Natural killer cell treated with Interleukin-12 subunit alpha and Interleukin-12 subunit beta and Interleukin-15 and Interleukin-18, amount 100 ng/mL, for 72 hours (primary cell): ENCODE measurements around the gene REG4. TPM values are rescaled to one million over a fixed set of nuclear protein-coding genes. Genes with fewer than 3 reads are reported as not detected.
A peak's percentile ranks its signal among the peaks of the same experiment; 100 is the strongest.
"Not testable (repeated sequence)": the region's sequence is repeated elsewhere in the genome, so short reads cannot be mapped to it uniquely, and the experiment has no call there.

Experiments used
- ATAC-seq, 2 donors: fragments of 150-1000 bp; cut with Tn5 transposase in 1 of 2; sonication (Bioruptor Pico), chemical (Tn5 transposase) in 1 of 2; 2 replicates each; pipeline ENCODE4 v1.10.0; 2021
- DNase-seq: peaks from one replicate; pipeline ENCODE4 v3.0.0; 2022; ENCODE audit warnings: low spot score
- H3K27ac Mint-ChIP-seq, 2 donors: 1 replicate in 1 of 2; 2 replicates in 1 of 2; pipeline ENCODE4 v1.8.0; 2022; ENCODE audit warnings: mixed read lengths in 2 of 2, mild to moderate bottlenecking in 1 of 2, moderate library complexity in 1 of 2
- H3K27me3 Mint-ChIP-seq, 2 donors: 1 replicate in 1 of 2; 2 replicates in 1 of 2; pipeline ENCODE4 v1.8.0; 2022; ENCODE audit warnings: mixed read lengths in 2 of 2
- H3K36me3 Mint-ChIP-seq: one replicate; pipeline ENCODE4 v1.8.0; 2022; ENCODE audit warnings: mixed read lengths
- H3K4me1 Mint-ChIP-seq, 2 donors: 1 replicate in 1 of 2; 2 replicates in 1 of 2; pipeline ENCODE4 v1.8.0; 2022; ENCODE audit warnings: low read depth in 2 of 2, mixed read lengths in 2 of 2, mild to moderate bottlenecking in 1 of 2
- H3K4me3 Mint-ChIP-seq: one replicate; pipeline ENCODE4 v1.8.0; 2022; ENCODE audit warnings: mixed read lengths
- H3K9me3 Mint-ChIP-seq: 2 replicates; pipeline ENCODE4 v1.8.0; 2022; ENCODE audit warnings: mixed read lengths
- total RNA-seq, 2 donors: library from RNA; stranded (reverse); gene quantifications; one replicate each; pipeline ENCODE4 v1.2.3, GENCODE V29; 2022

REG4 gene
- total RNA-seq, result under 1 TPM; 0.19 to 0.73 TPM

GRCh38 chr1:119811387-119811786, at the start of gene REG4:
REG4 (minus strand) TSS chr1:119811460; CDS start chr1:119808769, 2,691 bp downstream.
- H3K4me3 Mint-ChIP-seq, result no peak within 1 kb of the TSS
- H3K27me3 Mint-ChIP-seq, result peaks cover 21 to 38% of the 10 kb centered on the region in 2 donors
- no peak for DNase-seq
- H3K4me1 Mint-ChIP-seq, result no peaks in the 10 kb centered on the region
- H3K9me3 Mint-ChIP-seq, result no peaks in the 10 kb centered on the region
- ATAC-seq, result no peak
- H3K36me3 Mint-ChIP-seq, result no peaks in the 10 kb centered on the region
- H3K27ac Mint-ChIP-seq, result no peak within 1 kb of the TSS

GRCh38 chr1:119859647-119860046, 48.4 kb upstream of the REG4 start:
- Mint-ChIP-seq H3K9me3 (no peaks in the 10 kb centered on the region), H3K4me3 (no peak overlapping the region), H3K27ac (no peak overlapping the region), H3K27me3 (peaks cover 14 to 23% of the 10 kb centered on the region in 2 donors), H3K4me1 (peaks cover 7 to 10% of the 10 kb centered on the region in 2 donors), H3K36me3 (no peaks in the 10 kb centered on the region)
- no peak for DNase-seq
- ATAC-seq, result peak in 1 of 2 donors; percentile 66

- not testable (repeated sequence) for H3K9me3 Mint-ChIP-seq, H3K36me3 Mint-ChIP-seq, DNase-seq, H3K27ac Mint-ChIP-seq, ATAC-seq, H3K4me3 Mint-ChIP-seq
- H3K4me1 Mint-ChIP-seq, result peaks cover 7 to 10% of the 10 kb centered on the region in 2 donors
- peaks cover 11 to 18% of the 10 kb centered on the region in 2 donors for H3K27me3 Mint-ChIP-seq
These were observed 47.4 kb upstream of the REG4 start for GRCh38 chr1:119858556-119859214.

GRCh38 chr1:119858126-119858525, 46.9 kb upstream of the REG4 start:
- Mint-ChIP-seq H3K4me1 (peaks cover 7 to 10% of the 10 kb centered on the region in 2 donors), H3K27me3 (peaks cover 11 to 16% of the 10 kb centered on the region in 2 donors), H3K4me3 (no peak overlapping the region), H3K9me3 (no peaks in the 10 kb centered on the region), H3K36me3 (no peaks in the 10 kb centered on the region), H3K27ac (no peak overlapping the region)
- ATAC-seq (no peak), DNase-seq (no peak)

DNA sequence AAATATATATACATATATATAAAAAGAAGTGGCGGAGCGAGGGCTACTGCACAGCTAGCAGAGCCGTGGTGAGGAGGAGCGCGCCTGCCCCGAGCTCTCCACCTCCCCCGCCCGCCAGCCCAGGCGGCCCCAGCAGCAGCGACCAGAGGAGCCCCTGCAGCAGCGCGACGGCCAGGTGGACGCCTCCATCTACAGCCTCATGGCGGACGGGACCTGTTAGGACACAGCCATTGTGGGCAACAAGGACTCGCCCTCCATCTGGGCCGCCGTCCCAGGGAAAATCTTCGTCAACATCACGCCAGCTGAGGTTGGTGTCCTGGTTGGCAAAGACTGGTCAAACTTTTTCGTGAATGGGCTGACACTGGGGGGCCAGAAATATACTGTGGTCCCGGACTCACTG, 41.9 kb upstream of the REG4 start:
- H3K4me3 Mint-ChIP-seq, result no peak overlapping the region
- no peak for DNase-seq

DNA sequence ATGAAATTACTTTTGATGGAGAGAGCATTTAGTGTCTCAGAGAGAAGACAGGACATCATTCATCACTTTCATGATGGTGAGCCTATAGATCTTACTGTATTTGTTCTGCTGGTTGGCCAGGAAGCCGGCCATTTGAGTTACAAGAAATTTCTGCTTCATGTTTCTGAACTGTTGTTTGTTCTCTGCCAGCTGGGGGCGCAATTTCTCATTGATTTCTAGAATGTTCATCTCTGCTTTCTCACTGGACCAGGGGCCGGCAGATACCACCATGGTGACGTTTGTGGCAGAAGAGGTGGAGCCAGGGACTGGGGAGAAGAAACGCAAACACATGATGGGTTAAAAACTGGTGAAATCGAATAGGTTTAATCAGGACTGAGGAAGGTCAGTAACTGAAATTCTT, 32.9 kb upstream of the REG4 start:
- not testable (repeated sequence) for H3K9me3 Mint-ChIP-seq, ATAC-seq, DNase-seq, H3K4me3 Mint-ChIP-seq, H3K4me1 Mint-ChIP-seq, H3K36me3 Mint-ChIP-seq, H3K27ac Mint-ChIP-seq
- peaks cover 2 to 19% of the 10 kb centered on the region in 2 donors for H3K27me3 Mint-ChIP-seq

More for the DNA sequence above, 41.9 kb upstream of the REG4 start:
- no peak for ATAC-seq
- Mint-ChIP-seq H3K27ac (no peak overlapping the region), H3K4me1 (no peaks in the 10 kb centered on the region), H3K9me3 (no peaks in the 10 kb centered on the region), H3K36me3 (no peaks in the 10 kb centered on the region), H3K27me3 (peaks cover 2 to 8% of the 10 kb centered on the region in 2 donors)

GRCh38 chr1:119841306-119841705, 30.0 kb upstream of the REG4 start:
- ATAC-seq (no peak), DNase-seq (no peak)
- Mint-ChIP-seq H3K9me3 (no peaks in the 10 kb centered on the region), H3K4me1 (no peaks in the 10 kb centered on the region), H3K27me3 (peaks cover 5 to 24% of the 10 kb centered on the region in 2 donors), H3K27ac (no peak overlapping the region), H3K4me3 (no peak overlapping the region), H3K36me3 (no peaks in the 10 kb centered on the region)

- DNase-seq (no peak), ATAC-seq (no peak)
- H3K4me1 Mint-ChIP-seq, result no peaks in the 10 kb centered on the region
- no peak overlapping the region for H3K4me3 Mint-ChIP-seq
- H3K27me3 Mint-ChIP-seq, result peaks cover 5 to 26% of the 10 kb centered on the region in 2 donors
- H3K27ac Mint-ChIP-seq, result no peak overlapping the region
- H3K36me3 Mint-ChIP-seq, result no peaks in the 10 kb centered on the region
- no peaks in the 10 kb centered on the region for H3K9me3 Mint-ChIP-seq
These were observed 29.5 kb upstream of the REG4 start for GRCh38 chr1:119840745-119841144.

GRCh38 chr1:119838236-119838635, 27.0 kb upstream of the REG4 start:
- Mint-ChIP-seq H3K27me3 (peaks cover 3 to 30% of the 10 kb centered on the region in 2 donors), H3K4me3 (no peak overlapping the region), H3K27ac (no peak overlapping the region), H3K9me3 (no peaks in the 10 kb centered on the region), H3K36me3 (no peaks in the 10 kb centered on the region), H3K4me1 (no peaks in the 10 kb centered on the region)
- DNase-seq (no peak), ATAC-seq (no peak)

- Mint-ChIP-seq H3K4me1 (no peaks in the 10 kb centered on the region), H3K27ac (no peak overlapping the region), H3K36me3 (no peaks in the 10 kb centered on the region), H3K27me3 (peaks cover 10 to 19% of the 10 kb centered on the region in 2 donors), H3K4me3 (no peak overlapping the region), H3K9me3 (no peaks in the 10 kb centered on the region)
- DNase-seq (no peak), ATAC-seq (no peak)
These were observed 23.7 kb upstream of the REG4 start for GRCh38 chr1:119834990-119835389.

DNA sequence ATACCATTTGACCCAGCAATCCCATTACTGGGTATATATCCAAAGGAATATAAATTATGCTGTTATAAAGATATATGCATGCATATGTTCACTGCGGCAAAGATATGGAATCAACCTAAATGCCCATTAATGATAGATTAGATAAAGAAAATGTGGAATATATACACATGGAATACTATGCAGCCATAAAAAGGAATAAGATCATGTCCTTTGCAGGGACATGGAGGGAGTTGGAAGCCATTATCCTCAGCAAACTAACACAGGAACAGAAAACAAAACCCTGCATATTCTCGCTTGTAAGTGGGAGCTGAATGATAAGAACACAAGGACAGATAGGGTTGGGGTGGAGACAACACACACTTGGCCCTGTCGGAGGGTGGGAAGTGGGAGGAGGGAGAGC, 19.8 kb upstream of the REG4 start:
- no peaks in the 10 kb centered on the region for H3K9me3 Mint-ChIP-seq
- H3K27me3 Mint-ChIP-seq, result peaks cover 13 to 18% of the 10 kb centered on the region in 2 donors
- no peak overlapping the region for H3K4me3 Mint-ChIP-seq
- ATAC-seq, result no peak
- H3K4me1 Mint-ChIP-seq, result no peaks in the 10 kb centered on the region
- DNase-seq, result no peak
- no peaks in the 10 kb centered on the region for H3K36me3 Mint-ChIP-seq
- H3K27ac Mint-ChIP-seq, result no peak overlapping the region

DNA sequence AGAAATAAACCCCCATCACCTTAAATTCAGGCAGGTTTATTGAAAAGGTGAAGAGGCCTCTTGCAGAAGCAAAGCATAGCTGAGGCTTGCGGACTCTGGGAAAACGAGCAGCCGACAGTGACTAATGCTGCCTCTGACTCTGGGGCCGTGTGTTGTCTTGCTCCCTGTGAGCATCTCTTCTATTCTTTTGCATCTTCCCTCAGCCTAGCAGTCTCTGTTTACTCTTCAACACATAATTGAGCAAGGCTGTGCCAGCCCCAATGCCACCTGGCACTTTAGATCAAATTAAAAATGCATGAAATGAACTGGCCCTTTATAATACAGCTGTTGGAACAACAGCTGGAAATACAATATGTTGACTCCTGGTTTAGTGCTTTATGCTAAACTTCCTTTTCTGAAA, 18.4 kb upstream of the REG4 start:
- H3K4me1 Mint-ChIP-seq, result no peaks in the 10 kb centered on the region

GRCh38 chr1:119829006-119829405, 17.7 kb upstream of the REG4 start:
- ATAC-seq, H3K27ac Mint-ChIP-seq, H3K4me1 Mint-ChIP-seq, H3K36me3 Mint-ChIP-seq, H3K9me3 Mint-ChIP-seq, DNase-seq, H3K4me3 Mint-ChIP-seq: not testable (repeated sequence)
- peaks cover 6 to 15% of the 10 kb centered on the region in 2 donors for H3K27me3 Mint-ChIP-seq

More for the DNA sequence above, 18.4 kb upstream of the REG4 start:
- peaks cover 6 to 15% of the 10 kb centered on the region in 2 donors for H3K27me3 Mint-ChIP-seq
- H3K27ac Mint-ChIP-seq, result no peak overlapping the region
- no peaks in the 10 kb centered on the region for H3K36me3 Mint-ChIP-seq
- H3K4me3 Mint-ChIP-seq, result no peak overlapping the region
- H3K9me3 Mint-ChIP-seq, result no peaks in the 10 kb centered on the region
- DNase-seq (no peak), ATAC-seq (no peak)

DNA sequence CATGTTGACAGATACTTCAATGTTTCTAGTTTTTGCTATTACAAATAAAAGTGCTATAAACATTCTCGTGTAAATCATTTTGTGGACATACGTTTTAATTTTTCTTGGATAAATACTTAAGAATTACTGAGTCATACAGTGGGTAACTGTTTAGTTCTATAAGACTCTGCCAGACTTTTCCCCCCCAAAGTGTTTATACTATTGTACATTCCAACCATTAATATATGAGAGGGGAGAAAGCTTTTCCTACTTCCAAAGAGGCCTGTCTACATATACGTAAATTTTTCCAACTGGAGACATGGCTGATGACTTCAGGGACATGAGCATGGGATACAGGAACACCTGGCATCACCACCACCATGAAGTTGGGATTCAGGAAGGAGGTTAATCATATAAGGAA, 17.0 kb upstream of the REG4 start:
- ATAC-seq (no peak), DNase-seq (no peak)
- no peak overlapping the region for H3K4me3 Mint-ChIP-seq
- H3K27me3 Mint-ChIP-seq, result peaks cover 13 to 20% of the 10 kb centered on the region in 2 donors
- H3K4me1 Mint-ChIP-seq, result no peaks in the 10 kb centered on the region
- no peaks in the 10 kb centered on the region for H3K36me3 Mint-ChIP-seq
- H3K27ac Mint-ChIP-seq, result no peak overlapping the region
- no peaks in the 10 kb centered on the region for H3K9me3 Mint-ChIP-seq

DNA sequence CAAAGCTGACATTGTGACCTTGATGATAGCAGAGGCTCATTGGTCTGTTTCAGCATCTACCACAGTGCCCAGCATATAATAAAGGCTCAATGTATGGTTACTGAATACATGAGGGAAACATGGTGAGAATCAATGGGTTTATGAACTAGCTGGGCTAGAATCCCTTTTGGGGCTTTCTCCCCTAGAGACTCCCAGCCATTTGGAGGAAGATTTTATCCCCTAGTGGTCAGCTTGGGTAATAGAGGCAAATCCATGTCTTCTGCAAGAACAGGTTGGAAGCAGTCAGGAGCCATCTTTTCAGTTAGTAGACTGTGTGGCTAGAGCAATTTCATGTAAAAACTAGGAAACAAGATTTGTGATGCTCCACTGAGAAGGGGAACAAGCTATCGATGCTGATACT, 15.8 kb upstream of the REG4 start:
- peaks cover 21% of the 10 kb centered on the region in 2 donors for H3K27me3 Mint-ChIP-seq
- H3K4me3 Mint-ChIP-seq, result no peak overlapping the region
- H3K36me3 Mint-ChIP-seq, result no peaks in the 10 kb centered on the region
- H3K9me3 Mint-ChIP-seq, result no peaks in the 10 kb centered on the region
- no peak overlapping the region for H3K27ac Mint-ChIP-seq
- no peaks in the 10 kb centered on the region for H3K4me1 Mint-ChIP-seq
- ATAC-seq (no peak), DNase-seq (no peak)
